ENCODE data around the gene OTOP1.
"Not testable (repeated sequence)": the region's sequence is repeated elsewhere in the genome, so short reads cannot be mapped to it uniquely, and the experiment has no call there.

DNA sequence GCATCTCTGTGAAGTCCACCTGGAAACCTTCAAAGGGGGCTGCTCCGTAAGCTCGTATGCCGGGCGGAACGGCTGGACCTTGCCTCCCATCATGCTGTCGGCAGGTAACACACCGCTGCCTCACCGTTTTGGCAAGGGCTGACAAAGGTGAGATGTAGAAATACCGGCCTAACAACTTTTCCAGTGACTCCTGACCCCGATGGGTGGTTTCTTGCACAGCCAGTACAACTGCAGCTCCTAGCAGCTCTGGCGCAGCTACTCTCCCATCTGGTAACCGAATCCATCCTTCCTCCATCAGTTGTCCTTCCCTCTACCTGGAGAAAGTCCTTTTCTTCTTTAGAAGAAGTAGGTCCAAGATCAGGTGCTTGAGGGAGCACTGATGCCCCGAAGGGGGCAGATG, 59.7 kb downstream of the OTOP1 start:
- not testable (repeated sequence) for TF ChIP-seq CTCF, POLR2AphosphoS5 (IDR thresholded peaks at IDR 0.05)
